Astrocyte (in vitro differentiated cells and primary cell): ENCODE data around the gene MAPK12. TPM values are rescaled to one million over a fixed set of nuclear protein-coding genes. Genes with fewer than 3 reads are reported as not detected.
A peak's percentile ranks its signal among the peaks of the same experiment; 100 is the strongest.
"Not testable (repeated sequence)": the region's sequence is repeated elsewhere in the genome, so short reads cannot be mapped to it uniquely, and the experiment has no call there.

ENCODE experiments used
- DNase-seq: peaks from one replicate; pipeline ENCODE4 v3.0.0-alpha.2; 2010; ENCODE audit warnings: low read depth
- FAIRE-seq: peaks from 2 replicates; lab custom pipeline; 2011; peaks lifted over from hg19 to GRCh38; lab: Jason Lieb, UNC
- H2AFZ ChIP-seq: 2 replicates; pipeline ENCODE4 v1.6.0; 2012; ENCODE audit warnings: low read depth, low read length, inconsistent platforms
- H3K27ac ChIP-seq: 2 replicates; pipeline ENCODE4 v1.5.1; 2011; ENCODE audit warnings: low read depth, low read length, inconsistent platforms
- H3K27me3 ChIP-seq: 2 replicates; pipeline ENCODE4 v1.6.0; 2011; ENCODE audit warnings: low read length, inconsistent platforms; ENCODE audit not compliant: insufficient read depth
- H3K36me3 ChIP-seq: 2 replicates; pipeline ENCODE4 v1.5.1; 2011; ENCODE audit warnings: low read length, inconsistent platforms; ENCODE audit not compliant: insufficient read depth
- H3K4me1 ChIP-seq: 2 replicates; pipeline ENCODE4 v1.5.1; 2011; ENCODE audit warnings: low read length, inconsistent platforms; ENCODE audit not compliant: insufficient read depth
- H3K4me2 ChIP-seq: 2 replicates; pipeline ENCODE4 v1.6.0; 2012; ENCODE audit warnings: low read length, inconsistent platforms
- H3K4me3 ChIP-seq: 2 replicates; pipeline ENCODE4 v1.5.1; 2011; ENCODE audit warnings: low read depth, mild to moderate bottlenecking, low read length, inconsistent platforms; ENCODE audit not compliant: insufficient read depth
- H3K79me2 ChIP-seq: 2 replicates; pipeline ENCODE4 v1.6.0; 2012; ENCODE audit warnings: mild to moderate bottlenecking, low read length, inconsistent platforms; ENCODE audit not compliant: insufficient read depth
- H3K9ac ChIP-seq: 2 replicates; pipeline ENCODE4 v1.6.0; 2012; ENCODE audit warnings: mild to moderate bottlenecking, low read length, inconsistent platforms
- H3K9me3 ChIP-seq: 2 replicates; pipeline ENCODE4 v1.5.1; 2012; ENCODE audit warnings: low read depth, mild to moderate bottlenecking, low read length, inconsistent platforms; ENCODE audit not compliant: insufficient read depth
- H4K20me1 ChIP-seq: 2 replicates; pipeline ENCODE4 v1.6.0; 2012; ENCODE audit warnings: low read length, inconsistent platforms; ENCODE audit not compliant: insufficient read depth
- H3K27ac Mint-ChIP-seq: one replicate; pipeline ENCODE4 v1.8.0; 2021; ENCODE audit warnings: mild to moderate bottlenecking, mixed read lengths; ENCODE audit not compliant: unreplicated experiment
- H3K27me3 Mint-ChIP-seq: one replicate; pipeline ENCODE4 v1.8.0; 2021; ENCODE audit warnings: low read depth, mixed read lengths; ENCODE audit not compliant: unreplicated experiment
- H3K36me3 Mint-ChIP-seq: one replicate; pipeline ENCODE4 v1.8.0; 2021; ENCODE audit warnings: low read depth, mixed read lengths; ENCODE audit not compliant: unreplicated experiment
- H3K4me1 Mint-ChIP-seq: one replicate; pipeline ENCODE4 v1.8.0; 2021; ENCODE audit warnings: low read depth, mixed read lengths; ENCODE audit not compliant: unreplicated experiment
- H3K4me3 Mint-ChIP-seq: one replicate; pipeline ENCODE4 v1.8.0; 2021; ENCODE audit warnings: mild to moderate bottlenecking, moderate library complexity, mixed read lengths; ENCODE audit not compliant: unreplicated experiment
- H3K9me3 Mint-ChIP-seq: one replicate; pipeline ENCODE4 v1.8.0; 2021; ENCODE audit warnings: mild to moderate bottlenecking, mixed read lengths; ENCODE audit not compliant: unreplicated experiment
- CTCF ChIP-seq: IDR thresholded peaks from 2 replicates; pipeline ENCODE4 v1.5.1; 2011; ENCODE audit warnings: low read depth, mild to moderate bottlenecking, inconsistent platforms, low read length, moderate library complexity; ENCODE audit not compliant: insufficient read depth
- EZH2 ChIP-seq: IDR thresholded peaks from 2 replicates; pipeline ENCODE4 v1.6.1; 2012; ENCODE audit warnings: mild to moderate bottlenecking, low read length, inconsistent platforms; ENCODE audit not compliant: insufficient read depth
- total RNA-seq: library from RNA; stranded (reverse); gene quantifications from 2 replicates; pipeline ENCODE4 v1.2.1, GENCODE V29; 2021

MAPK12 gene
- total RNA-seq, 1 donor from 2014 or later, result 36.4 TPM

GRCh38 chr22:50205781-50206569 lies 55.5 kb downstream of the MAPK12 start:
- Histone ChIP-seq H4K20me1 (peaks cover 83% of the 10 kb centered on the region), H2AFZ (no peak overlapping the region), H3K36me3 (peaks cover 12% of the 10 kb centered on the region), H3K27ac (no peak overlapping the region), H3K9me3 (no peaks in the 10 kb centered on the region), H3K79me2 (peaks cover 55% of the 10 kb centered on the region), H3K4me2 (no peak overlapping the region), H3K4me1 (peaks cover 6% of the 10 kb centered on the region), H3K4me3 (no peak overlapping the region), H3K9ac (no peak overlapping the region), H3K27me3 (no peaks in the 10 kb centered on the region)
- DNase-seq (no peak), FAIRE-seq (no peak)
- H3K9me3 Mint-ChIP-seq, result no peaks in the 10 kb centered on the region
- no peak overlapping the region for H3K4me3 Mint-ChIP-seq
- no peaks in the 10 kb centered on the region for H3K4me1 Mint-ChIP-seq
- H3K27ac Mint-ChIP-seq, result no peak overlapping the region
- peaks cover 19% of the 10 kb centered on the region for H3K36me3 Mint-ChIP-seq
- H3K27me3 Mint-ChIP-seq, result no peaks in the 10 kb centered on the region
- TF ChIP-seq CTCF (no peak), EZH2 (no peak)

GRCh38 chr22:50204998-50205397 lies 56.5 kb downstream of the MAPK12 start:
- not testable (repeated sequence) for H3K9ac ChIP-seq, H3K4me3 Mint-ChIP-seq, H2AFZ ChIP-seq, DNase-seq, H3K4me3 ChIP-seq, H3K4me1 ChIP-seq, H3K27me3 Mint-ChIP-seq, H3K9me3 Mint-ChIP-seq, H3K27ac ChIP-seq, H3K9me3 ChIP-seq, H3K4me2 ChIP-seq, FAIRE-seq, H3K27me3 ChIP-seq, H3K4me1 Mint-ChIP-seq
- H3K36me3 Mint-ChIP-seq, result peaks cover 19% of the 10 kb centered on the region
- Histone ChIP-seq H3K36me3 (peaks cover 11% of the 10 kb centered on the region), H4K20me1 (peaks cover 73% of the 10 kb centered on the region), H3K79me2 (peaks cover 52% of the 10 kb centered on the region)
- peak overlapping the region; percentile 26 for H3K27ac Mint-ChIP-seq

- no peak overlapping the region for H2AFZ ChIP-seq
- H3K27ac ChIP-seq, result no peak overlapping the region
- no peak overlapping the region for H3K4me3 Mint-ChIP-seq
- no peaks in the 10 kb centered on the region for H3K9me3 Mint-ChIP-seq
- peaks cover 12% of the 10 kb centered on the region for H3K4me1 ChIP-seq
- no peaks in the 10 kb centered on the region for H3K9me3 ChIP-seq
- H3K9ac ChIP-seq, result no peak overlapping the region
- H3K36me3 Mint-ChIP-seq, result peaks cover 16% of the 10 kb centered on the region
- no peak overlapping the region for H3K4me3 ChIP-seq
- peaks cover 54% of the 10 kb centered on the region for H3K79me2 ChIP-seq
- no peaks in the 10 kb centered on the region for H3K4me1 Mint-ChIP-seq
- H3K4me2 ChIP-seq, result no peak overlapping the region
- no peaks in the 10 kb centered on the region for H3K27me3 ChIP-seq
- peaks cover 69% of the 10 kb centered on the region for H4K20me1 ChIP-seq
- DNase-seq (no peak), FAIRE-seq (no peak)
- H3K36me3 ChIP-seq, result peaks cover 11% of the 10 kb centered on the region
- H3K27ac Mint-ChIP-seq, result peak overlapping the region; percentile 26
- no peaks in the 10 kb centered on the region for H3K27me3 Mint-ChIP-seq
- no peak for TF ChIP-seq CTCF
- no peak for TF ChIP-seq EZH2
Observed at GRCh38 chr22:50204571-50204970, 56.9 kb downstream of the MAPK12 start.
